GM12878 (cell line): Measurements from ENCODE around the gene MRPS18B. TPM values are rescaled to one million over a fixed set of nuclear protein-coding genes. Genes with fewer than 3 reads are reported as not detected.

Experiments used
- ATAC-seq: fragments of 200-7000 bp; cut with Tn5 transposase; 3 replicates; pipeline ENCODE4 v1.9.1; 2020; ENCODE audit warnings: mild to moderate bottlenecking, moderate library complexity
- BruUV-seq: library from RNA; stranded (reverse); fragments of 400-500 nt; replicated peaks from 2 replicates; lab custom pipeline; 2021; lab: Mats Ljungman, UMichigan
- CTCF ChIA-PET: fragments of 300-600 bp; sonication (Branson Sonifier 250); formaldehyde crosslinking; extraction: SDS; loops from one replicate; lab custom pipeline; 2021; ENCODE audit warnings: inconsistent platforms; lab: Yijun Ruan, JAX
- POLR2A ChIA-PET: fragments of 350-600 bp; formaldehyde crosslinking; extraction: SDS; loops from one replicate; lab custom pipeline; 2021; ENCODE audit warnings: inconsistent platforms; lab: Charles Lee
- RAD21 ChIA-PET: fragments of 300-600 bp; sonication (Branson Sonifier 250); formaldehyde crosslinking; loops from one replicate; lab custom pipeline; 2023; ENCODE audit warnings: antibody characterized with exemption; ENCODE audit not compliant: unreplicated experiment; lab: Charles Lee
- SMC1A ChIA-PET: fragments of 300-600 bp; sonication (Branson Sonifier 250); formaldehyde crosslinking; loops from one replicate; lab custom pipeline; 2023; ENCODE audit not compliant: unreplicated experiment, uncharacterized antibody; lab: Charles Lee
- DNase-seq: peaks from one replicate; pipeline ENCODE4 v3.0.0-alpha.2; 2011; ENCODE audit warnings: low read depth, low spot score
- FAIRE-seq: peaks from 3 replicates; lab custom pipeline; 2011; peaks lifted over from hg19 to GRCh38; lab: Jason Lieb, UNC
- H2AFZ ChIP-seq: 2 replicates; pipeline ENCODE4 v1.6.0; 2011; ENCODE audit warnings: low read depth, low read length, control low read depth; ENCODE audit not compliant: control insufficient read depth
- H3K27ac ChIP-seq: 2 replicates; pipeline ENCODE4 v1.5.1; 2011; ENCODE audit warnings: control low read depth; ENCODE audit not compliant: control insufficient read depth, insufficient read depth
- H3K27me3 ChIP-seq, 2 experiments: replicated peaks in 1 of 2; 2 replicates each; pipeline versions ENCODE4 v1.6.0 to v1.6.1; 2011; ENCODE audit warnings: low read length in 1 of 2; ENCODE audit not compliant: control insufficient read depth in 2 of 2, insufficient read depth in 2 of 2
- H3K36me3 ChIP-seq, 2 experiments: 2 replicates each; pipeline ENCODE4 v1.5.1; 2011; ENCODE audit warnings: low read length in 1 of 2; ENCODE audit not compliant: control insufficient read depth in 2 of 2, insufficient read depth in 2 of 2
- H3K4me1 ChIP-seq: 2 replicates; pipeline ENCODE4 v1.6.1; 2011; ENCODE audit warnings: mild to moderate bottlenecking, low read length, moderate library complexity, mixed read lengths; ENCODE audit not compliant: control insufficient read depth, insufficient read depth
- H3K4me2 ChIP-seq: 2 replicates; pipeline ENCODE4 v1.6.0; 2011; ENCODE audit warnings: control low read depth; ENCODE audit not compliant: control insufficient read depth, insufficient read depth
- H3K4me3 ChIP-seq: fragments of 200-600 bp; sonication (generic); 2 replicates; pipeline ENCODE4 v1.5.1; 2016
- H3K79me2 ChIP-seq: 2 replicates; pipeline ENCODE4 v1.6.0; 2011; ENCODE audit warnings: low read length; ENCODE audit not compliant: control insufficient read depth, insufficient read depth
- H3K9ac ChIP-seq: 2 replicates; pipeline ENCODE4 v1.8.0; 2011; ENCODE audit warnings: low read length, control low read depth, mixed read lengths; ENCODE audit not compliant: control insufficient read depth, insufficient read depth
- H3K9me3 ChIP-seq: replicated peaks from 3 replicates; pipeline ENCODE4 v1.5.1; 2011; ENCODE audit warnings: mild to moderate bottlenecking, low read length; ENCODE audit not compliant: control insufficient read depth, insufficient read depth
- H4K20me1 ChIP-seq: 2 replicates; pipeline ENCODE4 v1.6.0; 2011; ENCODE audit not compliant: control insufficient read depth, insufficient read depth
- CREM ChIP-seq: IDR thresholded peaks from 2 replicates; pipeline ENCODE4 v1.6.1; 2014; ENCODE audit warnings: antibody characterized with exemption, low read depth
- FOXK2 ChIP-seq: fragments of 450-650 bp; IDR thresholded peaks from 2 replicates; pipeline ENCODE4 v1.6.1; 2017; ENCODE audit warnings: mild to moderate bottlenecking, moderate library complexity
- IKZF1 ChIP-seq: fragments of 450-650 bp; conservative IDR thresholded peaks from 2 replicates; pipeline ENCODE4 v1.6.1; 2017; ENCODE audit warnings: antibody characterized with exemption, mild to moderate bottlenecking
- LARP7 ChIP-seq: fragments of 450-650 bp; IDR thresholded peaks from 2 replicates; pipeline ENCODE4 v1.6.1; 2017; ENCODE audit warnings: mild to moderate bottlenecking
- NFXL1 ChIP-seq: fragments of 450-650 bp; IDR thresholded peaks from 2 replicates; pipeline ENCODE4 v1.6.1; 2017; ENCODE audit warnings: antibody characterized with exemption, mild to moderate bottlenecking, borderline replicate concordance
- POLR2A ChIP-seq: IDR thresholded peaks from 2 replicates; pipeline ENCODE4 v1.6.1; 2011; ENCODE audit warnings: low read depth, mild to moderate bottlenecking, low read length
- POU2F2 ChIP-seq: IDR thresholded peaks from 3 replicates; pipeline ENCODE4 v1.6.1; 2011; ENCODE audit warnings: low read depth, mild to moderate bottlenecking, low read length, borderline replicate concordance
- SMAD5 ChIP-seq: IDR thresholded peaks from 2 replicates; pipeline ENCODE4 v1.6.1; 2016; ENCODE audit warnings: antibody characterized with exemption, low read depth
- TAF1 ChIP-seq: IDR thresholded peaks from 2 replicates; pipeline ENCODE4 v1.6.1; 2011; ENCODE audit warnings: mild to moderate bottlenecking, low read depth, low read length, borderline replicate concordance
- TARDBP ChIP-seq: IDR thresholded peaks from 2 replicates; pipeline ENCODE4 v1.6.1; 2016; ENCODE audit warnings: borderline replicate concordance
- ZNF207 ChIP-seq: fragments of 450-650 bp; IDR thresholded peaks from 2 replicates; pipeline ENCODE4 v1.6.1; 2014; ENCODE audit warnings: antibody characterized with exemption, mild to moderate bottlenecking, borderline replicate concordance
- WGBS: methylation state at CpG from one replicate; pipeline ENCODE4 v1.1.6; 2016; ENCODE audit warnings: low lambda C conversion rate; ENCODE audit not compliant: insufficient replicate concordance, insufficient coverage; ENCODE audit errors: missing lambda C conversion rate; 5-methylcytosine and 5-hydroxymethylcytosine counted together
- in situ Hi-C: fragments of 300-500 bp; cut with MboI; formaldehyde crosslinking; loops from 9 replicates; pipeline ENCODE4 v1.14.3; 2018; ENCODE audit warnings: mixed read lengths
- intact Hi-C: fragments of 100-400 bp; cut with micrococcal nuclease; formaldehyde crosslinking; loops from one replicate; pipeline ENCODE4 v1.14.2; 2022; ENCODE audit not compliant: unreplicated experiment
- polyA plus RNA-seq, 11 experiments: library from polyadenylated mRNA; depleted of rRNA in 4 of 11; unstranded in 6 of 11; stranded (reverse) in 5 of 11; fragments of >200 nt; fragmentation: Nextera tagmentation in 4 of 11; fragmentation: Illumina TruSeq in 1 of 11; extraction: Ambion mirVana in 4 of 11; extraction: Trizol in 1 of 11; gene quantifications; 1 replicate in 1 of 11; 2 replicates in 10 of 11; pipeline versions ENCODE4 v1.2.1 to v1.2.3, GENCODE V29; 2011 to 2016; ENCODE audit warnings: inconsistent platforms in 2 of 11, missing spikeins in 2 of 11, low read depth in 1 of 11
- total RNA-seq, 4 experiments: library from RNA; depleted of rRNA in 3 of 4; stranded (reverse); fragments of >200 nt in 3 of 4; fragmentation: Illumina TruSeq in 1 of 4; extraction: Trizol in 1 of 4; gene quantifications; 2 replicates each; pipeline versions ENCODE4 v1.2.1 to v1.2.3, GENCODE V29; 2013 to 2021
- TF ChIP-seq, protein P1 (sequence below): fragments of 450-650 bp; formaldehyde crosslinking; IDR thresholded peaks from 2 replicates; pipeline ENCODE4 v1.4.0; 2020; ENCODE audit warnings: mild to moderate bottlenecking, moderate library complexity
- TF ChIP-seq, protein P2 (sequence below): fragments of 450-650 bp; formaldehyde crosslinking; IDR thresholded peaks from 2 replicates; pipeline ENCODE4 v1.4.0; 2022; ENCODE audit warnings: mild to moderate bottlenecking, moderate library complexity

MRPS18B gene
- total and polyA plus RNA-seq, 10 of the 15 experiments (the other 5 are each of a cell fraction or from before 2014, with no cell fraction given), result 80.9 to 259 (median 140) TPM

DNA sequence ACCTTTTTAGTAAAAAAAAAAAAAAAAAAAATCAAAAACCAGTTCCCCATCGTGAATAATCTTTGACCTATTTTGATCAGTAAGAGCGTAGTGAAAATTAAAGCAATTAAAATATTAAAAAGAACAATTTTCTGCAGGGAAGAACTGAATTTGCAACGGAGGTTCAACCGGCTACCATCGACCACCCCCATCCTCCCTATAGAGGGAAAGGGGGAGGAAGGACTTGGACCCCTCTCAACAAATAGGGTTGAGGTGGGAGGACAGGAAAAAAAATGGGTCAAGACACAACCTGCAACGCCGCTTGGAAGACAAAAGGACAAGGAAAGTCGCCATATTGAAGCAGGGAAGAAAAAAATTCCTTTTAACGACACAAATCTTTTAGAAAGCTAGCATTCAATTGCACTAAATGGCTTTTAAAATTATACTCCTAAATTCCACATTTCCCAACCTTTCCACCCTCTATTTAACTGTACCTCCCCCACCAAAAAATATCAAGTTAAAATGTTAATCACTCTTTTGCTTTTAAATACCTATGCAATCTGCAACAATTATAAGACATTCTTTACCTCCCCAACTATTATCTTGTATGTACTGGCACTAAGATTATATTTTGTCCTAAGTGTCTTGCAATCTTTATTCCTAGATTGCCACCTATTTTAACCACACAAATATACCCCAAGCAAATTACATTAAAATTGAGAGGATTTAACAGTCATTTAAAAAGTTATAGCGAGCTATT lies 2.3 kb upstream of the MRPS18B start (continued):
- TF ChIP-seq ZNF207 (peak; percentile 72; the same call in 1 of the 2 replicates), POLR2A (peak; percentile 77), IKZF1 (0 out of 2 replicates have a peak, but pooled peaks have one; percentile 32), TAF1 (no peak), TARDBP (no peak; the same call in 1 of the 2 replicates)

DNA sequence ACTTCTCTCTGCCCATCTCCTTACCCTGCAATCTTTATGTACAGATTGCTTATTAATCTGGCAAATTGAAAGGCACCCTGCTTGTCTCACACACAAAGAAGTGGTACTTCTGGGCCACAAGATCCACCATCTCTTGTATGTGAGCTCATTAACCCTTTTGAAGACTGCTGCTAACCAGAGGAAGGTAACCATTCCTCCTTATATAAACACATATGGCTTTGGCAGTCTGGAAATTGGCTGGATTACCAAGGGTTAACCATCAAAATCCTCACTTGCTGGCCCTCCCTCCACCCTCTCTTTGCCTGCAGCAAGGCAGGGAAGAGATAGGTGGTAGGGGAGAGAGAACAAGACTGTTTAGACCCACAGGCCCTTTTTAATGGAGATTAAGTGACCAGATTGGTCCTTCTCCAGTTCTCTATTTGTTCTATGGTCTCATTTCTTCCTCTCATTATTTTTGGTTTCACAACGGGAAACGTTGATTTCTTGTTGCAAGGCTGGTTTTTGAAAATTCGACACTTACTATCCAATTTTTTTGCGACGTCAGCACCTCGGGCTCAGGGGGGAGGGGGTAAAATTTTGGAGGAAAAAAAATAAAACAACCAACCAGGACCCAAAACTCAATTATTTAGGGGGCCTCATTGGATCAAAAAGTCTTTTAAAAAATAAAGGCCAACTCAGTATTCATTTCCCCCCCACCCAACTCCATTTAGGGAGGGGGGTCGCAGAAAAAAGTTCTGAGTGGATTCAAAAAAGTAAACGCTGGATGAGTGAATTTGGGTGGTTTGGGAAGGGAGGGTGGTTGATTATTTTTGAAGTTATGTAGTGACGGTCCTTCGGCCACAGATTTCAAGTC lies 1.5 kb upstream of the MRPS18B start:
- peak overlapping the region; percentile 99 for H3K27ac ChIP-seq
- H3K4me1 ChIP-seq, result peaks cover 3% of the 10 kb centered on the region
- in situ Hi-C loops, result loop anchor here (5.0 kb wide), 1 partner anchor 101 kb away; the partner anchor contains the start of gene MDC1
- BruUV-seq, result no TSS peak
- peaks cover 62% of the 10 kb centered on the region for H3K79me2 ChIP-seq
- no peaks in the 10 kb centered on the region for H3K27me3 ChIP-seq
- POLR2A ChIA-PET, result interaction anchor here (0.7 to 3.1 kb wide), 15 partner anchors 10 to 292 kb away, joined by 3 to 16 read pairs (median 8); partner anchors contain the start of genes GNL1, GTF2H4, MDC1 and PRR3
- RAD21 ChIA-PET, result interaction anchor here (1.4 to 2.4 kb wide), 3 partner anchors 19 to 297 kb away, joined by 4 to 8 read pairs (median 4); partner anchors contain the start of gene VARS2
- peak overlapping the region; percentile 100 for H3K9ac ChIP-seq
- SMC1A ChIA-PET, result interaction anchor here (0.8 to 3.3 kb wide), 8 partner anchors 19 to 150 kb away, joined by 3 to 19 read pairs (median 4); partner anchors contain the start of gene ABCF1
- peak overlapping the region; percentile 94 for H3K4me2 ChIP-seq
- 0% methylated on average over 10 of the region's 10 CpGs for WGBS
- H2AFZ ChIP-seq, result no peak overlapping the region
- peak; percentile 0; the same call in 2 of the 3 replicates for ATAC-seq
- intact Hi-C loops, result loop anchor here (2.0 kb wide), 2 partner anchors 57 to 59 kb away; partner anchors contain the start of genes DHX16, GNL1 and PRR3
- CTCF ChIA-PET, result interaction anchor here (0.7 to 4.2 kb wide), 7 partner anchors 19 to 133 kb away, joined by 3 to 41 read pairs (median 5); no protein-coding TSS in a partner anchor
- H4K20me1 ChIP-seq, result 0 out of 2 replicates have a peak, but pooled peaks cover 6% of the 10 kb centered on the region
- peak overlapping the region; percentile 75 for H3K4me3 ChIP-seq
- peaks cover 2 to 32% of the 10 kb centered on the region in 2 experiments; a peak in 3 of 4 replicates for H3K36me3 ChIP-seq
- DNase-seq, result no peak
- FAIRE-seq, result no peak
- H3K9me3 ChIP-seq, result no peaks in the 10 kb centered on the region; the same call in 2 of the 3 replicates
- TF ChIP-seq LARP7 (peak; percentile 28; the same call in 1 of the 2 replicates), CREM (no peak), FOXK2 (no peak), TAF1 (no peak), NFXL1 (no peak), POU2F2 (peak; percentile 52), SMAD5 (peak; percentile 94)
- TF ChIP-seq, protein P1, sequence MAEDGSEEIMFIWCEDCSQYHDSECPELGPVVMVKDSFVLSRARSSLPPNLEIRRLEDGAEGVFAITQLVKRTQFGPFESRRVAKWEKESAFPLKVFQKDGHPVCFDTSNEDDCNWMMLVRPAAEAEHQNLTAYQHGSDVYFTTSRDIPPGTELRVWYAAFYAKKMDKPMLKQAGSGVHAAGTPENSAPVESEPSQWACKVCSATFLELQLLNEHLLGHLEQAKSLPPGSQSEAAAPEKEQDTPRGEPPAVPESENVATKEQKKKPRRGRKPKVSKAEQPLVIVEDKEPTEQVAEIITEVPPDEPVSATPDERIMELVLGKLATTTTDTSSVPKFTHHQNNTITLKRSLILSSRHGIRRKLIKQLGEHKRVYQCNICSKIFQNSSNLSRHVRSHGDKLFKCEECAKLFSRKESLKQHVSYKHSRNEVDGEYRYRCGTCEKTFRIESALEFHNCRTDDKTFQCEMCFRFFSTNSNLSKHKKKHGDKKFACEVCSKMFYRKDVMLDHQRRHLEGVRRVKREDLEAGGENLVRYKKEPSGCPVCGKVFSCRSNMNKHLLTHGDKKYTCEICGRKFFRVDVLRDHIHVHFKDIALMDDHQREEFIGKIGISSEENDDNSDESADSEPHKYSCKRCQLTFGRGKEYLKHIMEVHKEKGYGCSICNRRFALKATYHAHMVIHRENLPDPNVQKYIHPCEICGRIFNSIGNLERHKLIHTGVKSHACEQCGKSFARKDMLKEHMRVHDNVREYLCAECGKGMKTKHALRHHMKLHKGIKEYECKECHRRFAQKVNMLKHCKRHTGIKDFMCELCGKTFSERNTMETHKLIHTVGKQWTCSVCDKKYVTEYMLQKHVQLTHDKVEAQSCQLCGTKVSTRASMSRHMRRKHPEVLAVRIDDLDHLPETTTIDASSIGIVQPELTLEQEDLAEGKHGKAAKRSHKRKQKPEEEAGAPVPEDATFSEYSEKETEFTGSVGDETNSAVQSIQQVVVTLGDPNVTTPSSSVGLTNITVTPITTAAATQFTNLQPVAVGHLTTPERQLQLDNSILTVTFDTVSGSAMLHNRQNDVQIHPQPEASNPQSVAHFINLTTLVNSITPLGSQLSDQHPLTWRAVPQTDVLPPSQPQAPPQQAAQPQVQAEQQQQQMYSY (CRISPR knock-in tag), result no peak
- TF ChIP-seq, protein P2, sequence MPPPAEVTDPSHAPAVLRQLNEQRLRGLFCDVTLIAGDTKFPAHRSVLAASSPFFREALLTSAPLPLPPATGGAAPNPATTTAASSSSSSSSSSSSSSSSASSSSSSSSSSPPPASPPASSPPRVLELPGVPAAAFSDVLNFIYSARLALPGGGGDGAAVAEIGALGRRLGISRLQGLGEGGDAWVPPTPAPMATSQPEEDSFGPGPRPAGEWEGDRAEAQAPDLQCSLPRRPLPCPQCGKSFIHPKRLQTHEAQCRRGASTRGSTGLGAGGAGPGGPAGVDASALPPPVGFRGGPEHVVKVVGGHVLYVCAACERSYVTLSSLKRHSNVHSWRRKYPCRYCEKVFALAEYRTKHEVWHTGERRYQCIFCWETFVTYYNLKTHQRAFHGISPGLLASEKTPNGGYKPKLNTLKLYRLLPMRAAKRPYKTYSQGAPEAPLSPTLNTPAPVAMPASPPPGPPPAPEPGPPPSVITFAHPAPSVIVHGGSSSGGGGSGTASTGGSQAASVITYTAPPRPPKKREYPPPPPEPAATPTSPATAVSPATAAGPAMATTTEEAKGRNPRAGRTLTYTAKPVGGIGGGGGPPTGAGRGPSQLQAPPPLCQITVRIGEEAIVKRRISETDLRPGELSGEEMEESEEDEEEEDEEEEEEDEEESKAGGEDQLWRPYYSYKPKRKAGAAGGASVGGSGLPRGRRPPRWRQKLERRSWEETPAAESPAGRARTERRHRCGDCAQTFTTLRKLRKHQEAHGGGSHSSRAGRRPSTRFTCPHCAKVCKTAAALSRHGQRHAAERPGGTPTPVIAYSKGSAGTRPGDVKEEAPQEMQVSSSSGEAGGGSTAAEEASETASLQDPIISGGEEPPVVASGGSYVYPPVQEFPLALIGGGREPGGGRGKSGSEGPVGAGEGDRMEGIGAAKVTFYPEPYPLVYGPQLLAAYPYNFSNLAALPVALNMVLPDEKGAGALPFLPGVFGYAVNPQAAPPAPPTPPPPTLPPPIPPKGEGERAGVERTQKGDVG (CRISPR knock-in tag), result no peak
